Stimulated activated CD4-positive, alpha-beta T cell treated with anti-CD3 and anti-CD28 coated beads, Interleukin-1b, Interleukin-23, amount 100 ng/mL, for 4 hours (primary cell): ENCODE measurements around the gene LYPD8.

Experiments
- DNase-seq, 2 donors: peaks; one replicate each; pipeline ENCODE4 v3.0.0-alpha.2; 2020; ENCODE audit warnings: low read depth in 2 of 2

LYPD8 gene

DNA sequence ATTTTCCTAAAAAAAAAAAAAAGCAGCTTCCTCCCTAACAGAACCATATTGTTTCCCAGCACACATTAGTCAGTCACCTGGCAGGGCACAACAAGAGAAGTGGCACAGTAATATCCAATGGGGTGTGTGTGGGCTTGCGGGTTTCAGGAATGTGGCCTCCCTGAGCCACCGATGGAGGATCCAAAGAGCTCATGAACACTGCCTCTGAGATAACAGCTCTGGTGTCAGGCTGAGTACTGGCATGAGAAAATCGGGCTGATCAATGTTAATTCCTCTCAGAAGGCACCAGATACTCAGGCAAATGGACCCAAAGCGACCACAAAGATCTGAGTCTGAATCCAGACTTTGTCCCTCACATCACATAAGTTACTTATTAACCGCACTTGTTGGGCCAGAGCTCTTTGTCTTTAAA is 2.2 kb upstream of the LYPD8 start:
- no peak for DNase-seq

DNA sequence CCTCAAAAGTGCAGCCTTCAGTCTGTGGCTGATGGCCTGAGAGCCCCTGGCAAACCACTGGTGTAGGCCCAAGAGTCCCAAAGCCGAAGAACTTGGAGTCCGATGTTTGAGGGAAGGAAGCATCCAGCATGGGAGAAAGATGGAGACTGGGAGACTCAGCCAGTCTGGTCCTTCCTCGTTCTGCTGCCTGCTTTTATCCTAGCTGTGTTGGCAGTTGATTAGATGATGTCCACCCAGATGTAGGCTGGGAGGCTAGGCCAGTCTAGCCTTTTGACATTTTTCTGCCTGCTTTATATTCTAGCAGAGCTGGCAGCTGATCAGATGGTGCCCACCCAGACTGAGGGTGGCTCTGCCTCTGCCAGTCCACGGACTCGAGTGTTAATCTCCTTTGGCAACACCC is 1.1 kb upstream of the LYPD8 start:
- DNase-seq: no peak

DNA sequence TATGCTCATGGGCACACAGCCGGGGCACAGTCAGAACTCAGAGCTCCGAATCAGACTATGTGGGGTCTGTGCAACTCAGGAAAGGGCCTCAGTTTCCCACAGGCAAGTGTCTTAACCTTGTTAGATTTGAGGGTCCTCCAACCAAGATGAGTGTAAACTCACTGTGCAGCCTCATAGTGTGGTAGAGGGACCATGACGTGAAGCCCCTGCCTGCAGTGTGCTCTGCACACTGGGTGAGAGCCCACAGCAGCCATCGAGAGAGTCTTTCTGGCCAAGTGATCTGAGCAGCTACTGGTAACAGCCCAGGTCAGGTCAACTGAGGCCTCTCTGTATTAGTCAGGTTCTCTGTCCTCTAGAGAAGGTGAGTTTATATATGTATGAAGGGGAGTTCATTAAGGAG is 592 bp upstream of the LYPD8 start:
- no peak for DNase-seq

DNA sequence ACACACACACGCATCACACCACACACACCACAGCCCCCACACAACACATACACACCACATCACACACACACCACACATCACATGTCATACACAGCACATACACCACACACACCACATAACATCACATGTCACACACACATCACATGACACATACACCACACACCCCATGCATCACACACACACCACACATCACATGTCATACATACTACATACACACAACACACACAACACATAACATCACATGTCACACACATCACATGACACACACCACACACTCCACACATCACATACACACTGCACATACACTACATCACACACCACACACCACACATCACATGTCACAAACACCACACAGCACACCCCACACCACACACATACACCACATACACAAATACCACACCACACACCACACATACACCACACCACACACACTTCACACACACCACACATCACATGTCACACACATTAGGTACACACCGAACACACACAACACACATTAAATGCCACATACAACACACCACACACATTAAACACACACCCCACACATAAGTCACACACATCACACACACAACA is 1.8 kb downstream of the LYPD8 start:
- no peak for DNase-seq

DNA sequence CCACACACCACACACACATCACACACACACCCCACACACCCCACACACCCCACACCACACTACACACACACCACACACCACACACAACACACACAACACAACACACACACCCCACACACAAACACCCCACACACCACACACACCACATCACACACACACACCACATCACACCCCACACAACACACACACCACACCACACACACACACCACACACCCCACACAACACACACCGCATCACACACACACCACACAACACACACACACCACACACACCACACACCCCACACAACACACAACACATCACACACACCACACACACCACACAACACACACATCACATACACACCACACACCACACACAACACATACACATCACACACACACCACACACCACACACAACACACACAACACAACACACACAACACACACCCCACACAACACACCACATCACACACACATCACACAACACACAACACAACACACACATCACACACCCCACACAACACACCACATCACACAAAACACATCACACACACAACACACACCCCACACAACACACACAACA is 2.4 kb downstream of the LYPD8 start:
- DNase-seq: no peak

DNA sequence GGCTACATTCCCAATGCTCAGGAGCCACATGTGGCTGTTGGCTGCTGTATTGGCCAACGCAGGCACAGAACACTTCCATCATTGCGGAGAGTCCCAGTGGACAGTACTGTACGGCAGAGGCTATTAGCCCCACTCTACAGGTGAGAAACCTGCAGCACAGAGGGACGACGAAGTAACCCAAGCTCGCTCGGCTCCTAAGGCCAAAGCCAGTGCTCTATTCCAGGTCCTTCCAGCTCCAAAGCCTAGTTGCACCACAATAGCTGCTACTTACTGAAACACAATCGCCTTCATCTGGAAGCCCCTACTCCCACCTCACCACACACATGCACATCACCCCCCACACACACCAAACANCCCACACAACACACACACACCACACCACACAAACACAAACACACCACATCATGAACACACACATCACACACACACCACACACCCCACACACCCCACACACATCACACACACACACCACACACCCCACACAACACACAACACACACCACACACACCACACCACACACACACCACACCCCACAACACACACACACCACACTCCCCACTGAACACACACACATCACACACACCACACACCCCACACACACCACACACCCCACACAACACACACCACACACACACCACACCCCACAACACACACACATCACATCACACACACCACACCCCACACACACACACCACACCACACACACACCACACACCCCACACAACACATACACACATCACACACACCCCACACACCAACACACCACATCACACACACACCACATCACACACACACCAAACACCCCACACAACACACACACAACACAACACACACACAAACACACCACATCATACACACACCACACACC is 3.2 kb downstream of the LYPD8 start:
- no peak for DNase-seq

DNA sequence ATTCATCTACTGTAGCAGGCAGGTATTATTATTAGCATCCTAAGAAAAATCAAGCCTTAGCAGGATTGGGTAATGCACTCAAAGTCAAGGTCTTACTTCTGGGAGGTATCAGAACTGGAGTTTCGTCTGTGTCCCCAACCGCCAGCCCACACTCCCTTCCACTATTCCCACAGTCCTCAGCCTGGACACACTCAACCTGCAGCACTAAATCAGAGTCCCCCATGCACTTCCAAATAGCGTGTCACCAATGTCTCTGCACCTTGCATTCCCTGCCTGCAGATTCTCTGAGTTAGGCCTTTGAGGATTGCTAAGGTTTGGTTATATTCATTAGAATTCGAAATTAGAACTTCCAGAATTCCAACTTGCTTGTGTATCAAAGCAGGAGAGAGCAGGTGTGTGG is 3.9 kb downstream of the LYPD8 start:
- no peak for DNase-seq

DNA sequence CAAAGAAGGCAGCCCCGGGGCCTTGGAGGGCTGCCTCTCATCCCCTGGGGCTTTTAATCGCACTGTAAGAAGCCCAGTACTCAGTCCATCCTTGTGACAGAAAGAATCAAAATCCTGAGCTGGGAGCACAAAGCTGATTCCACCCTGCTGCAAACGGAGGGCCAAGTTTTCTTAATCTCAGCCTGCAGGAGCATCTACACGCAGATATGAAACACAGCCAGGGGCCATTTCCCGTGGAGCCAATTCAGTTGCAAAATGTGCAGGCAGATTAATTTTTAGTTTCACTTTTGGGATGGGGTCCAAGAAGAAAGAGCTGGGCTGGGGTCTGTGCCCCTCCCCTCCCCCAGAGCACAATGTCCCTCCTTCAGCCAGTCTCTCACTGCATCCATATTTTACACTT is 4.4 kb downstream of the LYPD8 start:
- DNase-seq: no peak

DNA sequence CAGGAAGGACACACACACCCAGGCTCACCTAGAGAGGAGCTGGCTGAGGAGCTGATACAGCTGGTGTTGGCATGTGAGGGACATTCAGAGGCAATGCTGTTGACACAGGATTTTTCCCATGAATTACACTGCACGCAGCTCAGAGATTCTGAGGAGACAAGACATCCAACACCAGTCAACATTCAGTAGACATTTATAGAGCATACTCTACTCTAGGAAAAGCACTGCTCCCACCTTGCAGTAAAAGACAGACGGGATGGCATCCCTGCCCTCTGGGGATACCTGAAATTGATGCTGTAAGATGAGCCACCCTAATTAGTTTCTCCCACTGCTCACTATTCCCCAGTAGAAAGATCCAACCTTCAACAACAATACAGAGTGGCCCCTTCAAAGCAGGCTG is 5.1 kb downstream of the LYPD8 start:
- DNase-seq: no peak

DNA sequence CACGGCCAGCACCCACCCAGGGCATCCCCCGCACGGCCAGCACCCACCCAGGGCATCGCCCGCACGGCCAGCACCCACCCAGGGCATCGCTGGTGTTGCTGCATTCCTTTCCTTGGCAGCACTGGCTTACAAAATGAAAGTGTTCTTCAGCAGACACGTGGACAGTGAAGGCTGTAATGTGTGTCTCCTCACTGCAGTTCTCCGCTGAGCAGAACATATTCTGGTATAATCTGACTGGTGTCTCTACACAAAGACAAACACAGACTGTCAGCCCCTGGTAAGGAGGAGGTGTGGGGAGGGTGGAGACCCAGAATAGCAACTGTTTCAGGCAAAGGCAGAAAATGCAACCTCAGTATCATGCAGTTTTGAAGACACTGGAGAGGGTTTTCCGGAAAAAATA is 7.3 kb downstream of the LYPD8 start:
- no peak for DNase-seq

DNA sequence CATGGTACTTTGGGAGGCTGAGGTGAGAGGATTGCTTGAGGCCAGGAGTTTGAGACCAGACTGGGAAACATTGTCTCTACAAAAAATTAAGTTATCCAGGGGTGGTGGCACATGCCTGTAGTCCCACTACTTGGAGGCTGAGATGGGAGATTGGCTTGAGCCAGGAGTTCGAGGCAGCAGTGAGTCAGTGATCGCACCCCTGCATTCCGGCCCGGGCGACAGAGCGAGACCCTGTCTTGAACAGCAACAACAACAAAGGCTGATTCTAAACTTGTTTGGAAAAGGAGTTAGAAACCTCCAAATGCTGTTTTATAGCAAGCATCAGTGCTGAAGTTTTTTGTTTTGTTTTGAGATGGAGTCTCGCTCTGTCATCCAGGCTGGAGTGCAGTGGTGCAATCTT is 14.7 kb downstream of the LYPD8 start:
- no peak for DNase-seq

DNA sequence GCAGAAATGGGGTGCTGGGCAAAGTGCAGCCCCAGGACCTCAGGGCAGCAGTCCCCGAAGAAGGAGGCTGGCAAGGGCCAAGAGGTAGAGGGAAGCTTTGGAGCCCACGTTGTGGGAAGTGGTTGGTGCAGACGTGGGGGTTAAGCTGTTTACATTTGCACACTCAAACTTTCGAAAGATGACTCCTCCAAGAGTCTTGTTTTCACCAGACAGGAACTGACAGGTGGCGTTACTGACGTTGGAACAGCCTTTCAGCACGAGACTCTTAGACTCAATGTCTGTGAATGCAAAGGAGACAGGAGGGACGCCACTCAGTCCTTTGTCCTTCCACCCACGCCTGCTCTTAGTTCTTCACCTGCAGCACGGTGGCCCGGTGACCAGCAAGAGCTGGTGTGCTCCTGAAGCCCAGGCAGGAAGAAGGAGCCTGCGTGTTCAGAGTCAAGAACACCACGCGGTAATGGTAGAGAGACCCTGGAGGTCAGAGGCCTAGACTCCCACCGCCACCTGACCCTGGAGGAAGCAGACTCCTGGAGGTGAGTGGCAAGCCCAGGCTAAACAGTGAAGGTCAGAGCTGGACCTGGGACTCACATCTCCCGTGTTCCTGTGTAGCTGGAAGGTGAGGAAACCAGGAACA is 15.9 kb downstream of the LYPD8 start:
- DNase-seq: no peak

DNA sequence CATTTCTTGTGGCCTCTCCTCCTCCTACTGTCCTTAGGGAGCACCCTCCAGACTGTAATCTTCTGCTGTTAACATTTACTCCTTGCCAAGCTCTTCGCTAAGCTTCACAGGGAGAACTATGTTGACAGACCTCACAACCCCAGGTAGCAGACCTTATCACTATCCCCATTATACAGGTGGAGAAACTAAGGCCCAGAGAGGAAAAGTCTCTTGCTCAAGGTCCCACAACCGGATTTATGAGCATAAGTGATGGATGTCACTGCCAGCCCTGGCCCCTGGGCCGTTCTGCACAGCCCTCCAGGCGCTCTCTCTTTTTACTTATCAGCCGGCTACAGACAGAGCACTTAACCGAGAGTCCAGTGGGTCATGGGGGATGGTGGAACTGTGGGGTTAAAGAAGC is 18.1 kb downstream of the LYPD8 start:
- no peak for DNase-seq

DNA sequence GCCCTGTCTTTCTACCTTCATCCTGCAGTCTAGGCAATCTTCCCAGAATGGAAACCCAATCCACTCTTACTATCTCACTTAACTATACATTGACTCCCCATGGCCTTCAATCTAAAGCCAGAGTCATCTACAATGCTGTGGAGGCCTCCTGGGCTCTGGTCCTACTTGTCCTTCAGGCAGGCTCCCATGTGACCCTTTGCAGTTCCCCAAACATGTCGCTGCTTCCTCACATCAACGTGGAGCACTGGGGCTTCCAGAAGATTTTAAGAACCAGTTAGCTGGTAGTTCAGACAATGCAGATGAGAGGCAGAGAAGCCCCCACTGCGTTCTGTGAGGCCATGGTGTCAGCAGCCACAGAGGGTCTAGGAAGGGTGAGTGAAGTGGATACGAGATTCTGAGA is 18.6 kb downstream of the LYPD8 start:
- DNase-seq: no peak

DNA sequence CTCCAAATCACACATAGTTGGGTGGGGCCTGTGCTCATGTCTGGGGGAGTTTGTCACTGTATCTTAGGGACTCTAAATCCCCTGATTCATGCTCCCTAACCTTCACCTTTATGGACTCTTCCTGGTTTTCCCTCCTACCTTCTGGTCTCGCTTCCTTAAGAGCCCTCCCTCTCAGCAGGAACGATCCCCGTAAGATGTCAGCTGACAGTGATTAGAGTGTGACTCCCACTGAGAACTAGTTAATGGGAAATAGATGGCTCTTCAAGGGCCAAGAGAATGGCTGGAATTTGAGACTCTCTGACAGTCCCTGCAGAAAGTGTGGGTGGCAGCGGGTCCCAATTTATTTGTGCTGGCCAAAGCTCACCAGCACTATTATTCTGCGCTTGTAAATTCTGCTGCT is 22.0 kb downstream of the LYPD8 start:
- no peak for DNase-seq

DNA sequence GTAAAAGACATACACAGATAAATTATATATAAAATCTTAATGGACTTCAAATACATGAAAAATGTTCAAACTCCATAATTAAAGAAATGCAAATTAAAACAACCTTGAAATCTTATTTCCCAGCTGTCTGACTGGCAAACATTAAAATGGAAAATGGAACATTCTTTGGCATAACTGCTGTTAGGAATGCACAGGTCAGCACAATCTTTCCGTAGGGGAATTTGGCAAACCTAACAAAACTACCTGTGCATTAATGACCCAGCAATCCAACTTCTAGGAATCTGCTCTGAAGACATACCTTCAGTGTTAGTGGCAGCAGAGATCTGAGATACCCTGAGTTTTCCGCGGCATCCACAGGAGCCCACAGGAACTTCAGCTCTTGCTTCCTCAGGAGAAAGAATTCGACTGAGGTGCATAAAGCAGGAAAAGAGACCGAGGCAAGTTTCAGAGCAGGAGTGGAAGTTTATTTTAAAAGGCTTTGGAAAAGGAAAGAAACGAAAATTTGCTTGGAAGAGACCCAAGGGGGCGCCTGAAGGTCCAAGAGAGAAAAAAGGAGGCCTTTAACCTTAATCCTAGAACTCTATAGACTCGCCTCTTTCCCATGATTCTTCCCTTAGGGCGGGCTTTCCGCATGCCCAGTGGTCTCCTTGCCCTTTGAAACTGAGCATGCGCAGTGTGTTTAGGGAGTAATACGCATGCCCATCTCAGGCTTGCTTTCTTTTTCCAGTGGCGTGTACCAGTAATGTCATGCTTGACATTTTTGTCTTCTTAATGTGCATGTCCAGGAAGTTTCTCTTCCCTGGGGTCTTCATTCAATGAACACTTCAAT is 24.8 kb downstream of the LYPD8 start:
- no peak for DNase-seq

DNA sequence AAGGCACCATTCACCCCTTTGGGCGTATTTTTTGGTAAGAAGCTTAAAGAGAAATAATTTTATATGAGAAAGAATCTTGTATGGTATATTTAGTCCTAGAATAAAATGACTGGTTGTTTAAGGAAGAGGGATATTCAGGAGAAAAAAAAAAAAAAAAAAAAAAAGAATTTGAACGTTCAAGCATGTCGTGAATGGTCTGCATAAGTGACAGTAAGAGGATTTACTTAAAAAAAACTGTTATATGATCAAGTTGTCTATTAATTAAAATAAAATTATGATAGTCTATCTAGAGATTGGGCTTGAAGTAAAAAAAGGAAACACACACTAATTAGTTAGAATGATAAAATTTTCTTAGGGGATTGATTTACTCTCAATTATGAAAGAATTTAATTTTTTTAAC is 41.3 kb downstream of the LYPD8 start:
- no peak for DNase-seq

DNA sequence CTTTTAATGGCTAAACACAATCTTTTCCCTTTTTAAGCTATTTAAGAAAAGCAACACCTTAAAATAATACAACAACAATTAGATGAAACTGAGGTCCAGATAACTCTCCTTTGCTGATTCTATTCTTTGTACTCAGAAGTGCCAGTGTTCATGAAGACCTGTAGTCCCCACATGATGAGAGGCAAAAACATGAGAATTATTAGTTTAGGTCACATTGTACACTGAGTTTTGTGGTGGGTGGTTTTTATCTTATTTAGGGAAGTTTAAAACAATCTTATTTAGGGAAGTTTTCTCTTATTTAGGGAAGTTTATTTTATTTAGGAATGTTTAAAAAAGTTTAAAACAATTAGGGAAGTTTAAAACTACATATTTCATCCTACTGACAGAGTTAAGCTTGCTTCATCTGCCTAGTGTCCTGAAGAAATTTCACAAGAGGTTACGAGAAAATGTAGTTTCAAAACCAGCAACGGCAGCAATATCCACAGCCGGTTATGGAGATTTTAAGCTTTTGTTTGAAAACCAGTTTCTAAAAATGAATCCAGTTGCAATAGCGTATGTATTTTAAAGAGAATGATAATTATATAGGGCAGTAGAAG is 45.2 kb downstream of the LYPD8 start:
- DNase-seq: no peak

DNA sequence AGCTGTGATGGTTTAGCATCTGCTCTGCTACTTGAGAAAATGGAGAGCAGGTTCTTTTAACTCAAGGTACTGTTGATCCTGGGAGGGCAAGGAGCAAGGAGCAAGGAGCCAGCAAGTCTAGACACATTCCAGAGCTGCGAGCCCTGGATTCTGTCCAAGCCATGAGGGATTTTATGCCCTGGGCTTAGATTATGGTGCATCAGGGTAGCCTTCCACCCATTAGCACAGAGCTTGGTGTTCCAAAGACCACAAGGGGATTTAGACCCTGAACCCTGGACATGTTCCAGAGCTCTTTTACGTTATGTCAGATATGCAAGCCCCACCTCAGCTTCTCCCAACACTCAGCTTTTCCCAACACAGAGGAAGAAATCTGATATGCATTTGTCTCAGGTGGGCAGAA is 51.0 kb downstream of the LYPD8 start:
- no peak for DNase-seq

DNA sequence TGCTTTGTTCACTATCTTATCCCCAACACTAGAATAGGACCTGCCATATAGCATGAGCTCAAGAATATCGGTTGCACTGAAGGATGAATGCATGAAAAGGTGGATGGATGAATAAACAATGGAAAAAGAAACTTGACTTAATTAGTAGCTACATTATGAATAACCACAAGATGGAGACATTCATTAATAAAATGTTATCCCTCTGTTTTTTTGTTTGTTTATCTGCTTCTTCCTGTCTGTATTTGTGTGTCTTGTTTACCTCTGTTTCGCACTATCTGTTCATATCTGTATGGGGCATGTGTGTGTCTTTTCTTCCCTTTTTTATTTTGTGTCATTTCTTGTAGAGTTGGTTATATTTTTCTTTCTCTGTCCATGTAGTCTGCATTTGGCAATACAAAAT is 51.9 kb downstream of the LYPD8 start:
- no peak for DNase-seq

DNA sequence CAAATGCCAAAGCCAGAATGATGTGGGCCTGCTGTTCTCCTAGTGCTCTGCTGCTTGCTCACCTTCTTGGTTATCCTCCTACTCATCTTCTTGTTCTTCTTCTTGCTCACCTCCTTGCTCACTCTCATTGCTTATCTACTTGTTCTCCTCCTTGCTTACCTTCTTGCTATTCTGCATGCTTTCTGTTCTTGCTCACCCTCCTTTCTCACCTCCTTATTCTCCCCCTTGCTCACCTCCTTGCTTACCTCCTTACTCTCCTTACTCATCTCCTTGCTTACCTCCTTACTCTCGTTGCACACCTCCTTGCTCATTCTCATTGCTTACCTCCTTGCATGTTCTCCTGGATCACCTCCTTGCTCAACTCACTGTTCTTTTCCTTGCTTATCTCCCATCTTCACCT is 52.8 kb downstream of the LYPD8 start, which contains the start of gene OR14I1:
OR14I1 (minus strand) TSS at position 53 of the 400 bp plus-strand sequence.
- no peak for DNase-seq

DNA sequence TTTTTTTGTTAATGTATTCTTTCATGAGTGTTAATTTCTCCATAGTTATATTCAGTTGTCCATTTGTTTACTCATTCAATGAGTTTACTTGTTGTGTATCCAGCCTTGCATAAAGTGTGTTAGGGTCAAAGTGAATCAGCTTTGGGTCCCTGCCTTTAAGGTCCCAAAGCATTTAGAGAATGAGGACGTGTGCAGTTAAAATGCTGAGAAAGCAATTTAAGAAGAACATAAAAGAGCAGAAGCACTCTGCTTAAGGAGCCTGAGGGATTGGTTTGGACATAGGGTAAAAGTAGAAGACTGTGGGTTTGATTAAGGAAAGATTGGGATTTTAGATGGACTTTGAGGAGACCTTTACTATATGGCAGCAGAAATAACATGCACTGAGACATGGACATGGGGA is 56.5 kb downstream of the LYPD8 start:
- no peak for DNase-seq
